GM18508 (cell line): Measurements from ENCODE around the gene TBL1X.
"Not testable (repeated sequence)": the region's sequence is repeated elsewhere in the genome, so short reads cannot be mapped to it uniquely, and the experiment has no call there.

Experiments
- ATAC-seq: cut with Tn5 transposase; IDR thresholded peaks from one replicate; pipeline ENCODE4 v1.9.1; 2021; ENCODE audit warnings: moderate number of reproducible peaks; ENCODE audit not compliant: insufficient read depth, unreplicated experiment

The TBL1X gene

DNA sequence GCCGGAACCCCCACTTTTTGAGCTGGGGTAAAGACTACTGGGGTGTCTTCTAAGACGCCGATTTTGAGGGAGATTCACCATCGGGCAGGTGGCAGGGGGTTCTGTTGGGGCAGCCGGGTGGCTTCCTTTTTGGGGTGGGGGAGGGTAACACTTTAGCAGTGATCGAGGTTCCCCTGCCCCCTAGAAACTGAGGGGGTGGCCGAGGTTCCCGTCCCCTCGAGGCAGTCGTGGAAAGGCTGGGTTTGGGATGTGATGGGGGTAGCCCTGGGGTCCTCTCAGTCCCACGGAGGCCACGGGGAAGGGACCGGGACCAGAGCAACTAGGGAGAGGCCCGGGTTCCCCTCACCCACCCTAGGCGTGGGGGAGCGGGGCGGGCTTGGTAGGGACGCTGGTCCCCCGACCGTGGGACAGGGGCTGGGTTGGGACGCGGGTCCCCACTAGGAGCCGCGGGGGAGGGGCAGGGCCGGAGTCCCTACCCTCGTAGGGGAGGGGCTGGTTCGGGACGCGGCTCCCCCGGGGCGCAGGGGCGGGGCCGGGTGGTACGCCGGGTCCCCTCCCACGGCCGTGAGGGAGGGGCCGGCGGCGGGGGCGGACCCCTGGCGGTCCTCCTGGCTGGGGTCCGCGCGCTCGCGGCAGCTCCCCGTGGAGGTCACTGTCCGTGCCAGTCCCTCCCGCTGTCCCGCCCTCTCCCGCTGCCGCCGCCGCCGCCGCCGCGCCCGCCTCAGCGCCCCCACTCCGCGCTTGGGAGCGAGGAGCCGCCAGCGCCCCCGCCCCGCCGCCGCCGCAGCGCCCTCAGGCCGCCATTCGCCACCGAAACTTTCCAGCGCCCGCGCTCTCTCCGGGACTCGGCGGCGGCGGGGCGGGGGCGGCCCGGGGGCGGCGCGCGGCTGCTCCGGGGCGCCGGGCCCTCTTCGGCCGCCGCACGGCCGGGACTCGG, at the start of gene TBL1X:
TBL1X (plus strand) TSS at position 624 of the 937 bp plus-strand sequence. CDS start 188,529 bp downstream, outside the sequence.
- ATAC-seq, result no peak

DNA sequence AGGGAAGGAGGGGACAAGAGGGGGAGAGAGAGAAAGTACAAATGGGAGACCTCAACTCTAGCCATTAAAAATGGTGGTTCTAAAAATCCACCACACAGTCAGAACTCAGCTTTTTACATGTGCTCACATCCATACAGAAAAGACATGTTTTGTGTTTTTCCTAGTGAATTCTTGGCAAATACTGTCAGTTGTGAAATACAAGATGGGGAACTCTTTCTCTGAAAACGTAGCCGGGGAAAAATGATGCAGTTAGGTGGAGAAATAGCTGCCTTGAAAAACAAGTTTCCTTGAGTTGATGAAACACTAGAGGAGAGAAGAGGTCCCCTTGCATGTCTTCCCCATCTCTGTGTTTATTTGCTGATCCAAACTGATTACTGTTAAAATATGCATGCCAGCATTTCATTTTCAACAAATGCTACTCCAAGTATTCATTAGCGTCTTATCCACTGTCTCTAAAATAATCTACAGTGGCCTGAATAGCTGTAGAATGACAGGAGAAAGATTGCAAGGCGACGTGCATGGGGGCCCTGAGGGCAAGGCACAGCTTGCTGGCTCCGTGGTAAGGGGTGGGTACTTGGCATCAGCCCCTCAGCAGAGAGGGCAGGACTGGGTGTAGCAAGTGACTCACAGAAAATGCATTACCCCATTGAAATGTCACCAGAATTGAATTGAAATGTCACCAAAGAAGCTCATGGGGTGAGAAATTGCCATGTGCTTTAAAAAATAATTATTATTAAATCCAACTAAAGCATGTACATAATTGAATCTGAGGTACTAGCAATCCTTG, 48.1 kb upstream of the TBL1X start:
- ATAC-seq, result no peak

DNA sequence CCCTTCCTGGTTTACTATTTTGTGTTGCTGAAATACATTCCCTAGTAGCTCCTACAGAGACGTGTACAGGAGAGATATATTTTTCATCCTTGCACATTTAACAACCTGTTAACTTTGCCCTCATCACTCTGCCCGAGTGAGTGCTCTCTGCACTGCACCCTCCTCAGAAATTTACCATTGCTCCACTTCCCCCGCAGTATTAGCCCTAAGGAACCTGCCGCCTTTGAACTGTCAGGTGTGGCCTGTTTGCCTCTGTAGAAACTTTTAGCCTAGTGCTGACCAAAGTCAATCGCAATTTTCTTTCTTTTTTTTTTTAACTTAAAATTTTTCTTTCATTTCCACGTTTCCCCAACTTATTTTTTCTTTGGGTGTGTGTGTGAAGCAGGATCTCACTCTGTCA, 46.6 kb upstream of the TBL1X start:
- no peak for ATAC-seq

DNA sequence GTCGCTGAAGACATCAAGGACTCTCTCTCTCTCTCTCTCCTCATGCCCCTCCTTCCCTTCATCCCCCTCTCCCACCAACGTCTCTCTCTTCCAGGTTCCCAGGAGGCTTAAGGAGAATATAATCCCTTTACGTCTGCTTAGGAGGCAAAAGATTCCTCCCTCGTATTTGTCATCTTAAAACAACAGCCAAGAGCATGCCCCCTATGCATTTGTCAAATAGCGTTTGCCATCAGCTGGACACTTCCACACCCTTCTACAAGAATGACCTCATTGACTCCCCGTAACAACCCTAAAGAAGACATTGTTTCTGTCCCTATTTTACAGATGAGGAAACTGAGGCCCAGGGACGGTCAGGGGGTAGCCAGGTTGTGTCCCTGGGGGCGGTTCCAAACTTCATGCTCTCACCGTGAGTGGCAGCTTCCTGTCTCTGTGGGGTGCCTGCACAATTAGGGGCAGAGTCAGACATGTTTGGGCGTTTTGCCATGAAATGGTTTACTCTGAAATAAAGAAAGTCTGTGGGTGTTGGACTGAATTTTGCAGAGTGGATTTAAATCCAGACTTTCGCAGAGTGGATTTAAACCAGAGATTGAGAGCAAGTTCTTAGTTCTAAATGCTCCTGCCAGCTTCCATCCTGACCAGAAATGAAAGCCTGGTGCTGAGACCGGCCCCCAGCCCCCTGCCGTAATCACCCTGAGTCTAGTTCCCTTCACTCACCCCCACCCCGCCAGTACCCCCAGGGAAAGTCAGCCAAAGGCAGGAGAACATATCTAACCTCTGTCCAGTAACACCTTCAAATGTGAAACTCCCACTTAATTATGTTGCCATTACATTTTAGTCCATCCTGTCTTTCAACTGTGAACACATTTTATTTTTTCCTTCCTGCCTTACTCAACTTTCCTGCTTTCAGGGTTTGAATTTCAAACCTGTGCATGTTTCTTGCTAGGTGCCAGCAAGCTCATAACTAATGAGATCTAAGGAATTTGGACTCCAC, 44.3 kb upstream of the TBL1X start:
- ATAC-seq, result no peak

DNA sequence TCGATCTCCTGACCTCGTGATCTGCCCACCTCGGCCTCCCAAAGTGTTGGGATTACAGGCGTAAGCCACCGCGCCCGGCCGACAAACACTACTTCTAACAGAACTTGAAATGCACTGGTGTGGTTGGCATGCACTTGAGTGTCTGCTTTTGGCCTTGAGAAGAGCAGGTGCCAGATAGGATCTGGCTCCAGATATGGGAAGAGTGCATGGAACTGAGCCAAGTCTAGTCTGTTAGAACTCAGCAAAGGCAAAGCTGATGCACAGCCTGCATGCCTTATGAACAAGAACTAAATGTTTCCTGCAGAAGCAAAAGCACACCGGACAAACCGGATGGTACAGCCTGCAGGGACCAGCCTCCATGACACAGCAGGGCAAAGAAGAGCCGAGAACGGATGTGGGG, 35.1 kb upstream of the TBL1X start:
- no peak for ATAC-seq

DNA sequence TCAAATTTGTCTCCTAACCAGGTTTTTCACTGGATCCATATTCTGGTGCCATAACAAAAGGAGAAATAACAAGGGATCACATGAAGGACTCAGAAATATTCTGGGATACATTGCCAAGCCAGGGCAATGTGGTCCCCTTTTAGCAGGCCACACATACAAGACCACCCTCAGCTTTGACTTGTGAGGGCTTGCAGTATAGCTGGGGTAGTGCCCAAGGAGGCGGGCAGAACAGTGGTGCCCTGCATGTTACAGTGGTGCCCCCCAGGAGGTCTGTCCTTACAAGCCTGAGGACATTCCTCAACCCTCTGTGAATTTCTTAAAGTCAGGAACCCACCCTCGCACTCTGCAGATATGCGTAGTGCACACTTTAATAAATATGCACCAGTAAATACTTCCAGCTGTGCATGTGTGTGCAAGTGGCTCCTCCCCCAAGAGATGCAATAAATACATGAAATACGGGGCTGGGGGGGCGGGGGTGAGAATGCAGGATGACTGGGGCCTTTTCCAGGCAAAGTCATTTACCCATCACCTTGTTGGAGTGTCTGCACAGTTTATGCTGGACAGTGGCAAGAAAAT, 34.4 kb upstream of the TBL1X start:
- ATAC-seq, result no peak

DNA sequence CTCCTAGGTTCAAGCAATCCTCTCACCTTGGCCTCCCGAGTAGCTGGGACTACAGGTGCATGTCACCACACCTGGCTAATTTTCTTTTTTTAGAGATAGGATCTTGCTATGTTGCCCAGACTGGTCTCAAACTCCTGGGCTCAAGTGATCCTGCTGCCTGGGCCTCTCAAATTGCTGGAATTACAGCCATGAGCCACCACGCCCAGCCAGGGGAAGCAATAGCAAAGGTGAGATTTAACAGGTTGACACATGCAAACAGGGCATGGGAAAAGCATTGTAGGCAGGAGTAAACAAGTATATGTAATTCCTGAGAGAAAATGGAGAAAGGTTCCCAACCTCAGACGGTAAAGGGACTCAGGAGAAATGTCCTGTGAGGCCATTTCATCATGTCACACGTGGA, 33.6 kb upstream of the TBL1X start:
- no peak for ATAC-seq

DNA sequence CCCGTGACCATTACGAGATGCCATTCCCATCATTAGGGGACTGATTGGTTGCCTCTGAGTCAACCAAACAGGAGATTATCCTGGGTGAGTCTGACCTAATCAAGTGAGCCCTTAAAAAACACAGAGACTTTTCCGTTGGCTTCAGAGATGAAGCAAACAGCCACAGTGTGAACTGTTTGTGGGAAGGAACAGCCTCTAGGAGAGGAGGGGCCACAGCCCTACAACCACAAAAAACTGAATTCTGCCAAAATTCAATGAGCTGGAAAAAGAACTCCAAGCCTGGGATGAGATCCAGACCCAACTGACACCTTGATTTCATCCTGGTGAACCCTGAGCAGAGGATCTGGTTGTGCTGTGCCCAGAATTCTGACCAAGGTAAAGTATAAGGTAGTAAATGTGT, 31.3 kb upstream of the TBL1X start:
- no peak for ATAC-seq

DNA sequence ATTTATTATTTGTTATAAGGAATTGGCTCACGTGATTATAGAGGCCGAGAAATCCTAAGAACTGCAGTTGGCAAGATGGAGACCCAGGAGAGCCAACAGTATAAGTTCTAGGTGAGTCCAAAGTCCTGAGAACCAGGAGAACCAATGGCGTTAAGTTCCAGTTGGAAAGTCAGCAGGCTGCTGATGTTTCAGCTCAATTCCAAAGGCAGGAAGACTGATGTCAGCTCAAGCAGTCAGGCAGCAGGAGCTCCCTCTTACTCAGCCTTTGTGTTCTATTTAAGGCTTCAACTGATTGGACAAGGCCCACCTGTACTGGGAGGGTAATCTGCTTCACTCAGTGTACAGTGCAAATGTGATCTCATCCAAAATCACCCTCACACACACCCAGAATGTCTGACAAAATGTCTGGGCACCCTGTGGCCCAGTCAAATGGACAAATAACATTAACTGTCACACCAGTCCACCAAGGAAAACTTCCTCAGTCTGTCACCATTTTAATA, 30.8 kb upstream of the TBL1X start:
- ATAC-seq, result no peak

DNA sequence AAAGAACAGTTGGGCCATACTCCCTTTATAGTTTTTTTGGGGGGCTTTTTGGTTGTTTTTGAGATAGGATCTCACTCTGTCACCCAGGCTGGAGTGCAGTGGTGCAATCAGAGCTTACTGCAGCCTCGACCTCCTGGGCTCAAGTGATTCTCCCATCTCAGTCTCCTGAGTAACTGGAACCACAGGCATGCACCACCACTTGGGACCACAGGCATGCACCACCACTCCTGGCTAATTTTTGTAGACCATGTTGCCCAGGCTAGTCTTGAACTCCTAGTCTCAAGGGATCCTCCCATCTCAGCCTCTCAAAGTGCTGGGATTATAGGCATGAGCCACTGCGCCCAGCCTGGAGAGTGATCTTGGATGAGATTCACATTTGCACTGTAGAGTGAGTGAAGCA, 29.8 kb upstream of the TBL1X start:
- not testable (repeated sequence) for ATAC-seq

DNA sequence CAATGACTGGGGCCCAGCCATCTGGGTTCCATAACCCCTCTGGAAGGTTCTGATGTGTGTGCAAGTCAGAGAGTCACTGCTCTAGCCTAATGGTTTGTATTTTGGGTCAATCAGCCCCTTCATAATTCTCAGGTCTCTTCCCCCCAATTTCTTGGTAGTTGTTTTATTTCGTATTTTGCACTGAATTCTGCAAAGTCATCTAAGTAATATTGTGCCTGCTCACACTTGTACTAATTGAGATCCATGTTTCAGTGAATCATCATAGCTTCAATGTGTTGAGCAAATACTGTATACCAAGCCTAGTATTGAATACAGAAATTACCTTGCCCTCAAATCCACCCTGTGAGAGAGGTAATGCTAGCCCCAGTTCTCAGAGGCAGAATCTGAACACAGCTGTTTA, 28.0 kb upstream of the TBL1X start:
- no peak for ATAC-seq

DNA sequence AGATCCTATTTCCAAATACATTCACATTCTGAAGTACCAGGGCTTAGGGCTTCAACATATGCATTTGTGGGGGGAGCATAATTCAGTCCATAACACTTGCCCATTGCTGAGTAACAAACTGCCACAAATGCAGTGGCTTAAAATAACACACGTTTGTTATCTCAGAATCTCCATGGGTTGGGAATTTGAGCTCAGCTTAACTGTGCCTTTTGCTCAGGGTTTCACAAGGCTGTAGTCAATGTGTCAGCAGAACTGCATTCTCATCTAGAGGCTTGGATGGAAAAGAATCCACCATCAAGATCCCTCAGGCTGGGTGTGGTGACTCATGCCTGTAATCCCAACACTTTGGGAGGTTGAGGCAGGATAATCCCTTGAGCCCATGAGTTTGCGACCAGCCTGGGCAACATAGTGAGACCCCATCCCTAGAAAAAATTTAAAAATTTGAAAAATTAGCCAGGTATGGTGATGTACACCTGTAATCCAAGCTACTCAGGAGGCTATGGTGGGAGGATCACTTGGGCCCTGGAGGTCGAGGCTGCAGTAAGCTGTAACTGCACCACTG, 25.8 kb upstream of the TBL1X start:
- ATAC-seq, result no peak

DNA sequence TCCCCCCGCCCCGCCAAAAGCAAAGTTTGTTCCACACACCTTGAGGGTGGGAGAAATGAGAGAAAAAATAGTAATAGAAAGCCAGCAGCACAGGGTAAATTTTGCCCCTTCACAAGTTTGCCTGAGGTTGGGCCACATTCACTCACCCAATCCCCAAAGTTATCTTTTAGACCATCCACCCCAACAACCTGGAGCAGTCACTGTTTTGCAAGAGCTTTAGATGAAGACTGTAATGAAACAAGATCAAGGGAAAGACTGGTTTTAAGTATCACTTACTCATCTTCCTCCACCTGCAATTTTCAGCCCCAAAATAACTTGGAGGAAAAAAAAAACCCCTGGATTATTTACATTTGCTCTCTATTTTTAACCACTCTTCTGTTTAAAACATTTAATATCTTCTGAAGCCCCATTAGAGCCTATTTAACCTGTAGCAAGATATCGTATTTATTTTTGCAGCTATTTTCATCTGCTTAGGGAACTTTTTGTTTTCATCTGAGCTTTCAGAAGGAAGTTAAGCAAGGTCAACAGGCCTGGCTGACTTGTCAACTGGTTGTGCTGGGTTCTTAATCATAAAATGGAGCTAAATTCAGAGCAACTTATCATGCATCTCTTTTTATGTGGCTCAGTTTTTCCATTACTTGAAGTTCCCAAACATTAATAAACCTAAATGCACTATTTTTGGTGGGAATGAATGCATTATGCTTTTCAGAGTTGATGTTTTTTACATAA, 24.6 kb upstream of the TBL1X start:
- no peak for ATAC-seq

DNA sequence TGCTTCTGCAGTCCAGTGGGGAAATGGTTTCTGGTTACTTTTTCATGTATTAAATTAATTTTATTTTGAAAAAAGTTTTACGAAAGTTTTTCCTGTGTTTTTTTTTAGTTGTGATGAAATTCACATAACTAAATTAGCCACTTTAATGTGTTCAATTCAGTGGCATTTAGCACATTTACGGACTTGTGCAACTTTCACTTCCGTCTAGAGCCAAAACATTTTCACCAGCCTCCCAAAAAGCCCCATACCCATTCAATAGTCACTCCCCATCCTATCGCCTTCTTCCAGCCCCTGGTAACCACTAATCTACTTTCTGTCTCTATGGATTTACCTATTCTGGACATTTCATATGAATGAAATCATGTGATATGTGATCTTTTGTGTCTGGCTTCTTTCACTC, 22.8 kb upstream of the TBL1X start:
- ATAC-seq, result no peak

DNA sequence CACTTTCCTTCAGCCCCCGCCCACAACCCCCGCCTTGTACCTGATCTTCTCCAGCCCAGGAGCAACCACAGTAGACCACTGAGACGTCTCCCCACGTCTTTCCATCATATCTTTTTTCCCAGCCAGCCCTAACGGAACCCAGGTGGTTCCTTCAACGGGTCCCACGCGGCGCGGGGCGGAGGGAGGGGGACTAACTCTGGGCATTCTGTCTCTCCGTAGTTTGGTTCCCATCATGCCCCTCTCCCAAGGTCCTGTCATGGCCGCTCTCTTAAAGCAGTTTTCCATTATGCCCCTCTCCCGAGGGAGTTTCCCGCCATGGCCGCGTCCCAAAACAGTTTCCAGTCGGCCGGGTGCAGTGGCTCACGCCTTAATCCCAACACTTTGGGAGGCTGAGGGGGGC, 21.5 kb upstream of the TBL1X start:
- ATAC-seq, result no peak

DNA sequence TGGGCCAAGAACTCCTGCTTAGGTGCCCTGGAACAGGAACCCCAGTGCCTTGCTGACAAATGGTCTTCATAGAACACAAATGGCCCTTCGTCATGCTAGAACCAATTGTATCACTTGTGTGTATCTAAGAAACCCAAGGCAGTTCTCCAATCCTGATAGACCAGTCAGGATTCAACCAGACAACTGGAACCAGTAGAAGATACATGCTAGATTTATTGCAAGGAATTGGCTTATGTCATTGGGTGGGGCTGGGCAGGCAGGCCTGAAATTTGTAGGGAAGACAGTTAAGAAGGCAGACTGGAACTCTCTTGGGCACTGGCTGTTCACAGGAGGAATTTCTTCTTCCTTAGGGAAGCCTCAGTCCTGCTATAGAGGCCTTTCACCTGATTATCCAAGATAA, 17.0 kb upstream of the TBL1X start:
- no peak for ATAC-seq

DNA sequence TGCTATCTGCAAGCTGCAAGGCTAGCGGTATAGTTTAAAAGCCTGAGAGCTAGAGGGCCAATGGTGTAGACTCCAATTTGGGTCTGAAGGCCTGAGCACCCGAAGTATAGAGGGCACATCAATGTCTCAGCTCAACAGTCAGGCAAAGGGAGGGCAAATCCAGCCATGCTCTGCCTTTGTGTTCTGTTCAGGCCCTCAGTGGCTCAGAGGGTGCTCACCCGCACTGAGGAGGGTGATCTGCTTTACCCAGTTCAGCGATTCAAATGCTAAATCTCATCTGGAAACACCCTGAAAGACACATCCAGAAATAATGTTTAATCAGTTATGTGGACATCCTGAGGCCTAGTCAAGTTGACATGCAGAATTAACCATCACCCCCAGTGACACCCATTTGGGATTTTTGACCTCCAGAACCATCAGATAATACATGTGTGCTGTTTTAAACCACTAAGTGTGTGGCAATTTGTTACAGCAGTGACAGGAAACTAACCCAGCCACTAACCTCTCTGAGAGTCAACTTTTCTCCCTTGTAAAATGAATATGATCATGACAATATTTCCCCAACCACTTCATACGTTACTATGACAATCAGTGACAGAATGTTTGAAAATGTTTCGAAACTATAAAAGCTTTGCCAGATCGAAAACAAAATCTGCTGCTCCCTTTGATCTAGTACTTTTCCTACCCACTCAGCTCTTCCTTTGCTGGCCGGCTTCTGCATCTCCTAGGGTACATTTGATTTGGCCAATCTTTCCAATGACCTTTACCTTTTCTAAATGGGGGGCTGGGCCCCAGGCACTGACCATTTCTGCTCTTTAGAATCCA, 8.4 kb upstream of the TBL1X start:
- ATAC-seq, result no peak

DNA sequence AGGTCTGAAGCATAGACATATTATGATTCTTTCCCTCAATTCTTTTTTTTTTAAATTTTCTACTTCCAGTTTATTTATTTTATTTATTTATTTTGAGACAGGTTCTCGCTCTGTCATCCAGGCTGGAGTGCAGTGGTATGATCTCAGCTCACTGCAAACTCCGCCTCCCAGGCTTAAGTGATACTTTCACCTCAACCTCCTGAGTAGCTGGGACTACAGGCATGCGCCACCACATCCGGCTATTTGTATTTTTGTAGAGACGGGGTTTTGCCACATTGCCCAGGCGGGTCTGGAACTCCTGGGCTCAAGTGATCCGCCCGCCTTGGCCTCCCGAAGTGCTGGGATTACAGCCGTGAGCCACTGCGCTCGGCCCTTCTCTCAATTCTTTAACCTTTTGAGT, 6.8 kb upstream of the TBL1X start:
- ATAC-seq, result not testable (repeated sequence)
